Esophagus muscularis mucosa (tissue), 4 donors: Measurements from ENCODE around the gene CCDC182. TPM values are rescaled to one million over a fixed set of nuclear protein-coding genes. Genes with fewer than 3 reads are reported as not detected.

Experiments
- DNase-seq: peaks from one replicate; pipeline ENCODE4 v3.0.0-alpha.2; 2017; ENCODE audit errors: extremely low spot score
- H3K27ac ChIP-seq, 4 donors: fragments of 200-600 bp; sonication (generic); replicated peaks in 1 of 4; 1 replicate in 3 of 4; 2 replicates in 1 of 4; pipeline ENCODE4 v1.5.1; 2016 to 2019; ENCODE audit warnings: mild to moderate bottlenecking in 1 of 4
- H3K27me3 ChIP-seq, 4 donors: fragments of 200-600 bp; sonication (generic); one replicate each; pipeline versions ENCODE4 v1.5.1 to v1.6.0; 2016 to 2019
- H3K36me3 ChIP-seq, 4 donors: fragments of 200-600 bp; sonication (generic); one replicate each; pipeline ENCODE4 v1.5.1; 2016 to 2019
- H3K4me1 ChIP-seq, 4 donors: fragments of 200-600 bp; sonication (generic); one replicate each; pipeline ENCODE4 v1.5.1; 2016 to 2019
- H3K4me3 ChIP-seq, 4 donors: fragments of 200-600 bp; sonication (generic); 1 replicate in 2 of 4; 2 replicates in 2 of 4; pipeline ENCODE4 v1.5.1; 2016 to 2019; ENCODE audit warnings: mild to moderate bottlenecking in 4 of 4, moderate library complexity in 1 of 4
- H3K9me3 ChIP-seq, 4 donors: fragments of 200-600 bp; sonication (generic); 1 replicate in 3 of 4; 2 replicates in 1 of 4; pipeline ENCODE4 v1.5.1; 2016 to 2019
- EP300 ChIP-seq: sonication (generic); formaldehyde crosslinking; IDR thresholded peaks from one replicate; pipeline ENCODE4 v1.6.1; 2017; ENCODE audit warnings: antibody characterized with exemption
- POLR2A ChIP-seq: fragments of 450-650 bp; IDR thresholded peaks from one replicate; pipeline ENCODE4 v1.6.1; 2017; ENCODE audit warnings: antibody characterized with exemption, moderate library complexity, mild to moderate bottlenecking, low read depth
- POLR2AphosphoS5 ChIP-seq, 2 donors: sonication (generic); formaldehyde crosslinking; IDR thresholded peaks; one replicate each; pipeline ENCODE4 v1.6.1; 2017; ENCODE audit warnings: antibody characterized with exemption in 2 of 2
- WGBS: methylation state at CpG from one replicate; pipeline ENCODE4 v1.1.5; 2018; 5-methylcytosine and 5-hydroxymethylcytosine counted together
- intact Hi-C: fragments of 100-400 bp; cut with DNase I; formaldehyde crosslinking; loops from one replicate; pipeline ENCODE4 v1.15.1; 2023
- total RNA-seq, 4 donors: library from RNA; depleted of rRNA; stranded (reverse); fragments of >200 nt; gene quantifications; one replicate each; pipeline versions ENCODE4 v1.1.0 to v1.2.1, GENCODE V29; 2016
- TF ChIP-seq, protein P1 (sequence below), 3 experiments: fragments of 200-600 bp in 2 of 3; fragments of 450-650 bp in 1 of 3; sonication (generic) in 2 of 3; IDR thresholded peaks; one replicate each; pipeline ENCODE4 v1.5.1; 2017 to 2019; ENCODE audit warnings: antibody characterized with exemption in 3 of 3, mild to moderate bottlenecking in 2 of 3, moderate library complexity in 1 of 3

The CCDC182 gene
- total RNA-seq, 4 donors from 2014 or later: not detected

DNA sequence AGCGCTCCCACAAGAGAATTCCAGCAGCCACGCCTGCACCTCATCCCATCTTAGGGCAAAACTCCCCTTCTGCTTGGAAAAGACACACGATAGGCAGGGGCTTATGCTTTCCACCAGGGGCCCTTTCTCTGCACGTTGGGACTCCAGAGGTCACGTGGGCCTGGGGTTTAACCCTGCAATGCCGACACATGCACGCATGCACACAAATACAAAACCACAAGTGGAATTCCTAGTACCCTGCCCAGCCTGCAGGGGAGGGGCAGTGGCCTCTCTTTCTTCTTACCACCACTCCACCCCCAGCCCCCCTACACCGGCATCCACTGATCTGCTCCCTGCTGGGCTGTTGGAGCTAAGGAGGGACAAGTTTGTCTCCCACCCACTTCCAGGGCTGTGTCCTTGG lies 16.8 kb upstream of the CCDC182 start:
- Histone ChIP-seq H3K27ac (no peak overlapping the region), H3K4me3 (no peak overlapping the region), H3K27me3 (no peaks in the 10 kb centered on the region), H3K4me1 (peaks cover 0 to 15% (median 14%) of the 10 kb centered on the region in 4 donors), H3K36me3 (no peaks in the 10 kb centered on the region), H3K9me3 (no peaks in the 10 kb centered on the region)
- 87% methylated on average over 8 of the region's 8 CpGs for WGBS
- intact Hi-C loops: no loop called here
- no peak for TF ChIP-seq EP300
- no peak for TF ChIP-seq POLR2AphosphoS5 (IDR thresholded peaks at IDR 0.05)
- TF ChIP-seq POLR2A: no peak
- TF ChIP-seq, protein P1, sequence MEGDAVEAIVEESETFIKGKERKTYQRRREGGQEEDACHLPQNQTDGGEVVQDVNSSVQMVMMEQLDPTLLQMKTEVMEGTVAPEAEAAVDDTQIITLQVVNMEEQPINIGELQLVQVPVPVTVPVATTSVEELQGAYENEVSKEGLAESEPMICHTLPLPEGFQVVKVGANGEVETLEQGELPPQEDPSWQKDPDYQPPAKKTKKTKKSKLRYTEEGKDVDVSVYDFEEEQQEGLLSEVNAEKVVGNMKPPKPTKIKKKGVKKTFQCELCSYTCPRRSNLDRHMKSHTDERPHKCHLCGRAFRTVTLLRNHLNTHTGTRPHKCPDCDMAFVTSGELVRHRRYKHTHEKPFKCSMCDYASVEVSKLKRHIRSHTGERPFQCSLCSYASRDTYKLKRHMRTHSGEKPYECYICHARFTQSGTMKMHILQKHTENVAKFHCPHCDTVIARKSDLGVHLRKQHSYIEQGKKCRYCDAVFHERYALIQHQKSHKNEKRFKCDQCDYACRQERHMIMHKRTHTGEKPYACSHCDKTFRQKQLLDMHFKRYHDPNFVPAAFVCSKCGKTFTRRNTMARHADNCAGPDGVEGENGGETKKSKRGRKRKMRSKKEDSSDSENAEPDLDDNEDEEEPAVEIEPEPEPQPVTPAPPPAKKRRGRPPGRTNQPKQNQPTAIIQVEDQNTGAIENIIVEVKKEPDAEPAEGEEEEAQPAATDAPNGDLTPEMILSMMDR (IDR thresholded peaks at IDR 0.05): no peak
- DNase-seq: no peak

- DNase-seq: no peak
- intact Hi-C loops: no loop called here
- no peak overlapping the region for H3K4me3 ChIP-seq
- H3K9me3 ChIP-seq: no peaks in the 10 kb centered on the region
- H3K27ac ChIP-seq: no peak overlapping the region
- 64% methylated on average over 4 of the region's 4 CpGs for WGBS
- peaks cover 0 to 15% (median 14%) of the 10 kb centered on the region in 4 donors for H3K4me1 ChIP-seq
- H3K27me3 ChIP-seq: no peaks in the 10 kb centered on the region
- TF ChIP-seq POLR2AphosphoS5 (IDR thresholded peaks at IDR 0.05): no peak
- TF ChIP-seq POLR2A: no peak
- TF ChIP-seq, protein P1 (IDR thresholded peaks at IDR 0.05): no peak
- no peak for TF ChIP-seq EP300
- H3K36me3 ChIP-seq: no peaks in the 10 kb centered on the region
Measured at GRCh38 chr17:57760046-57760445, 14.9 kb upstream of the CCDC182 start.

DNA sequence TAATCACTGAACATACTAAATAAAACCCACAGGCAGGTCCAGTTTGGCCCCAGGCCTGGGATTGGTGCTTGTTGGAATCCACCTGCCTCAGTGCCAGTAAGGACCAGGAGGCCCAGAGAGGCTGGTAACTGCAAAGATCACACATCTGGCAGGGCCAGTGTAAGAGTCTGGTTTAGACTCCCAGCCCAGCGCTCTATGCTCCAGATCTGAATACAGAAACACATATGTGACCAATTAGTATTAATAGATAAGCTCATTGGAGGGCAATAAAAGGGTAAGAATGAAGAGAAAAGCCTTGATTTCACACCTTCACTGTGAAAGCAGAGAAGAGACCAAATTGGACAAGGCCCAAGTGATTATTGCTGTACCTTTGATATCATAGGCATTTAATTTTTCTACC lies 13.6 kb upstream of the CCDC182 start:
- H3K36me3 ChIP-seq: no peaks in the 10 kb centered on the region
- peaks cover 0 to 15% (median 14%) of the 10 kb centered on the region in 4 donors for H3K4me1 ChIP-seq
- DNase-seq: no peak
- H3K9me3 ChIP-seq: no peaks in the 10 kb centered on the region
- WGBS: 93% methylated on average over 1 of the region's 1 CpG
- no peak overlapping the region for H3K27ac ChIP-seq
- no peak overlapping the region for H3K4me3 ChIP-seq
- intact Hi-C loops: no loop called here
- no peaks in the 10 kb centered on the region for H3K27me3 ChIP-seq
- TF ChIP-seq EP300 (no peak), POLR2AphosphoS5 (IDR thresholded peaks at IDR 0.05) (no peak), POLR2A (no peak)
- TF ChIP-seq, protein P1 (IDR thresholded peaks at IDR 0.05): no peak

DNA sequence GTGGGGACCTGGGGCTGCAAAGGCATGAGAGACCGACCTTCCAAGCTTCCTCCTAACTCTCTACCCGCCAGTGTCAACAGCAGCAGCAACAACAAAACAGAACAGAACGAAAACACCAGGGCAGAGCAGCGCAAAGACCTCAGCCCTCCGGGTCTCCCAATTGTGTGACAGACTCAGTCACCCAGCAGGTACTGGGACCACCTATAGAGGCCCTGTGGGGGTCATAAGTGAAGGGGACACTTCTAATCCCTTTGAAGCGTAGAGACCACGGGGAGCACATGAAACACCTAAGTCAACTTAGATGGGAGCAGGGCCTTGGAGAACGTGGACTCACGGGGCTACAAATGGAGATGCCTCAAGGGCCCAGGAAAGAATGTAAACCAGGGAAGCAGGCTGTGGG lies 12.6 kb upstream of the CCDC182 start:
- Histone ChIP-seq H3K36me3 (no peaks in the 10 kb centered on the region), H3K4me3 (no peak overlapping the region), H3K27me3 (no peaks in the 10 kb centered on the region), H3K27ac (no peak overlapping the region), H3K4me1 (peaks cover 0 to 15% (median 14%) of the 10 kb centered on the region in 4 donors), H3K9me3 (no peaks in the 10 kb centered on the region)
- DNase-seq: no peak
- TF ChIP-seq POLR2A (no peak), POLR2AphosphoS5 (IDR thresholded peaks at IDR 0.05) (no peak), EP300 (no peak)
- TF ChIP-seq, protein P1 (IDR thresholded peaks at IDR 0.05): no peak
- intact Hi-C loops: no loop called here
- WGBS: 87% methylated on average over 9 of the region's 9 CpGs

DNA sequence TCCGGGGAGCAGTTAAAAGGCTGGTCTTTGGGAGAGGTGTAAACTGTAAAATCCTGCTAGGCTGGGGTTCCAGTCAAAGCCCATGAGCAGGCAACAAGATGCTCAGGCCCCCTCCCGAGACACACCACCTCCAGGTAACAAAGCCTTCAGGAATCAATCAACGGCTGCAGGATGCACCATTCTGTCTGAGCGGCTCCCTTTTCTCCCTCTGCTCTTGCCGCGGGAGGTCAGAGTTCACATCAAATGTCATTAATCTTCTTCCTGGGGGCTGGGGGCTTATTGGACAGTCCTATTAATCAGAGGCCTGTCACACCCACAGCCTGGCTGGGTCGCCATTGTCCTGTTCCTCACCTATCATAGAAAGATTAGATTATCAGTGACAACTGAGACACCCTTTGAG lies 11.9 kb upstream of the CCDC182 start:
- intact Hi-C loops: no loop called here
- Histone ChIP-seq H3K4me1 (peaks cover 0 to 15% (median 14%) of the 10 kb centered on the region in 4 donors), H3K4me3 (no peak overlapping the region), H3K27ac (no peak overlapping the region), H3K27me3 (no peaks in the 10 kb centered on the region), H3K36me3 (no peaks in the 10 kb centered on the region), H3K9me3 (no peaks in the 10 kb centered on the region)
- no peak for DNase-seq
- 82% methylated on average over 5 of the region's 7 CpGs for WGBS
- TF ChIP-seq POLR2A (no peak), EP300 (no peak), POLR2AphosphoS5 (IDR thresholded peaks at IDR 0.05) (no peak)
- TF ChIP-seq, protein P1 (IDR thresholded peaks at IDR 0.05): no peak
